Mucosa of gallbladder (tissue), 1 donor: ENCODE results near the gene ATXN1. TPM values are rescaled to one million over a fixed set of nuclear protein-coding genes. Genes with fewer than 3 reads are reported as not detected.

Source experiments
- DNase-seq: peaks from one replicate; pipeline ENCODE4 v3.0.0-alpha.2; 2020; ENCODE audit warnings: low spot score
- total RNA-seq: library from RNA; stranded (reverse); gene quantifications from one replicate; pipeline ENCODE4 v1.2.1, GENCODE V29; 2021
- donor health status: DM: no; HTN: no; CAD: no.

ATXN1 gene
- total RNA-seq, 1 donor from 2014 or later, result 71.0 TPM

- DNase-seq, result no peak
Measured at GRCh38 chr6:16535564-16535963, 225.7 kb downstream of the ATXN1 start.

GRCh38 chr6:16533721-16534136, 227.5 kb downstream of the ATXN1 start:
- DNase-seq, result no peak

GRCh38 chr6:16533210-16533609, 228.1 kb downstream of the ATXN1 start:
- no peak for DNase-seq

- no peak for DNase-seq
Measured at GRCh38 chr6:16527691-16528090, 233.6 kb downstream of the ATXN1 start.

DNA sequence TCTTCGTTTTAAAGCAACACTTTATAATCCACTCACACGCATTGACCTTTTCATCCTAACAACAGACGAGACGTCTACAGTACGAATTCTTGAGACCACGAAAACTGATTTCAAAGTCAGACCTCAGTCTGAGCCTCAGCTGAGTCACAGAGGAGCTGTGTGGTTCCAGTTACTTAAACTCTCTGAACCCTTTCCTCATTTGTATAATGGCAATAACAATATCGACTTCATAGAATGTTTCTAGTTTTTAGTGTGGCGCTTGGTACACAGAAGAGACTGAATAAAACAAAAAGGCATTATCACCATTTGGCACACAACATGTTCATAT, 236.9 kb downstream of the ATXN1 start:
- DNase-seq, result no peak

GRCh38 chr6:16523606-16524379, 237.5 kb downstream of the ATXN1 start:
- DNase-seq, result no peak

DNA sequence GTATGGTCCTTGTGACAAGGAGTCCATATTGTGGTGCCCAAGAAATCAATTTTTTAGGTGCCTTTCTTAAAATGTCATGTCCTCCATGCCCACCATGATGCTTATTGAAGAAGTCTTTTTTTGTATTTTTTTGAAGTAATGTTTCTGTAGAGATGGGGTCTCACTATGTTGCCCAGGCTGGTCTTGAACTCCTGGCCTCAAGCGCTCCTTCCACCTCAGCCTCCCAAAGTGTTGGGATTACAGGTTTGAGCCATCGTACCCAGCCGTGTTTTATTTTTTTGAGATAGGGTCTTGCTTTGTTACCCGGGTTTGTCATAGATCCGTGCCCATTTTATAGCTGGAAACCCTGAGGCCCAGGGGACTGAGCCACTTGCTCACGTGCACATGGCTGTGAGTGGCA, 238.3 kb downstream of the ATXN1 start:
- no peak for DNase-seq

DNA sequence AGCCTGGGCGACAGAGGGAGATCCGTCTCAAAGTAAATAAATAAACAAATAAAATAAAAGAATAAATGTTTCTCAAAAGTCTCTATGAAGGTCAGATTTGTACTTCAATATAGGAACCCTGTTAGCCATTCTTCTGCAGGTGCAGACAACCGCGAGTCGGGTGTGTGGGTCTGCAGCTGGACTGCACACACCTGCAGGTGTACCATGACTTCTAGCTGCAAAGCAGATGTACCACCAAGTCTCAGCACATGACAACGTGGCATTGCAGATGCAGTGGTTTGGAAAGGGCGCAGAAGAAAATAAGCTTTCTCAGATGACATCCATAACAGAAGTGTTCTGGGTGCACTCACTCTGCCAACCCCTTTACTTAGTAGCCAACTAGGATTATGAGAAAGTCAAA, 239.7 kb downstream of the ATXN1 start:
- DNase-seq, result no peak

- DNase-seq, result no peak
Measured at GRCh38 chr6:16519265-16520242, 241.7 kb downstream of the ATXN1 start.

DNA sequence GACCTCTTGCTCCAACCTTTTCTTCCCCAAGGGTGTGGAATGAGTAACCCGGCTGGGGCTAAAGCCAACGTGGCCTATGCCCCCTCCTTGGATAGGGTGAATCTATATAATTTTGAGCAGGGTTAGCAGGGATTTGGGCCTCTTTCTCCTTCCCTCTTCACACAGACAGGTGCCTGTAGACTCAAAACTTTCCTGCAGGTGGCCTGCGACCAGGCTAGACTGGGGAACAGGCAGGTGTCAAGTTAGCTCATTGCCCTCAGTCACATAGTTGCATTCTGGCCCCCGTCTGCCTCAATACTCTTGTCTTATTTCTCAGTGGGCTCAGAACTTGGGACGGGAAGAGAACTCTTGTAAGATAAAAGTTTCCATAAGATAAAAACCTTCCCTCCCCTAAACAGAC, 243.0 kb downstream of the ATXN1 start:
- no peak for DNase-seq

DNA sequence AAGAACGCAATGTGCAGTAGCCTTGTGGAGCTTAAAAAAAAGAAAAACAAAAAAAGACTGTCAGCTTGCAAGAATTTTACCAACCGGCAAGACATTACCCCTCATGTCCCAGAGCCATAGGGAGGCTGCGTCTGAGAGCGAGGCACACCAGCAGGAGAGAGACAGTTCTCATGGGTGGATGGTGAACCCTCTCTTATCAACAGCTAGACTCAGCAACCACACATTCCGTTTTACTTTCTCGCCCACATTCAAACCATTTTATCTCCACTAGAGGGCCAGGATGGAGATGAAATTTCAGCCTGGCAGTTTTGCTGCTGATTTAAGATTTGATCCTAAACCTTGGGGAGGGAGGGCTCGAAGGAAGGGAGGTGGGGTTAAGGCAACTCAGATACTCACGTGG, 247.0 kb downstream of the ATXN1 start:
- no peak for DNase-seq

GRCh38 chr6:16512544-16513290, 248.5 kb downstream of the ATXN1 start:
- no peak for DNase-seq

DNA sequence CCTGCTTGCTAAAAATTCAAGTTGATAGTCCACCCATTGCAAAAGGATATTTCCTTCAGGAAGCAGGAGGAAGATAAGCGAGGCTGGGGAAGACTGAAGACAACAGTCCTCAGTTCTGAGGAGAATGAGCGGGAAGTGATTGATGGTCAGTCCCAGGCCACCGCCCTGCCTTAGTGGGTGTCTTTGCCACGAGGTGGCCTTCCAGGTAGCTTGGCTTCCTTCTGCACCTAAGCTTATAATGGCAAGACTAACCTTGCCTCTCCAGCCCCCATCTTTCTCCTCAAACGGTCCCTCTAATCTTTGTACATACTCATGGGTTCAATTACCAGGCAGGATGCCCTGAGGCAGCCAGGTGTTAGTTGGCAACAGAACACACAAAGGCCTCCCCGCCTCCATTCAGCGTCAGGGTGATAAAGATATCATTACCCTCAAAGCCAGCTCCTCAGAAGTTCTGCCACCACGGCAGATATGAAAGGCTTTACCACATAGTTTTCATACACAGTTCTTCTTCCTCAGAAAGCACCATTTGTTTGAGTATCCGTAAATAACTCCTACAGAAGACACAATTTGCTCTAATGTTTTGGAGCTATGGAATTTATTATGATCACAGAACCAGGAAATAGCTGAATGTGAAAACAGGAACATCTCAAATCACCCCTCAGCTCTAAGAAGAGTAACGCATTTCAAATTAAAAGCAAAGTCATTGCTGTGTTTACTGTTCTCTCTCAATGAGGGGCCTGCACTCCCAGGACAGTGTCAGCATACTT, 249.4 kb downstream of the ATXN1 start:
- DNase-seq, result no peak

GRCh38 chr6:16511040-16511660, 250.1 kb downstream of the ATXN1 start:
- no peak for DNase-seq

GRCh38 chr6:16510245-16510644, 251.0 kb downstream of the ATXN1 start:
- no peak for DNase-seq

GRCh38 chr6:16508959-16509358, 252.3 kb downstream of the ATXN1 start:
- no peak for DNase-seq

DNA sequence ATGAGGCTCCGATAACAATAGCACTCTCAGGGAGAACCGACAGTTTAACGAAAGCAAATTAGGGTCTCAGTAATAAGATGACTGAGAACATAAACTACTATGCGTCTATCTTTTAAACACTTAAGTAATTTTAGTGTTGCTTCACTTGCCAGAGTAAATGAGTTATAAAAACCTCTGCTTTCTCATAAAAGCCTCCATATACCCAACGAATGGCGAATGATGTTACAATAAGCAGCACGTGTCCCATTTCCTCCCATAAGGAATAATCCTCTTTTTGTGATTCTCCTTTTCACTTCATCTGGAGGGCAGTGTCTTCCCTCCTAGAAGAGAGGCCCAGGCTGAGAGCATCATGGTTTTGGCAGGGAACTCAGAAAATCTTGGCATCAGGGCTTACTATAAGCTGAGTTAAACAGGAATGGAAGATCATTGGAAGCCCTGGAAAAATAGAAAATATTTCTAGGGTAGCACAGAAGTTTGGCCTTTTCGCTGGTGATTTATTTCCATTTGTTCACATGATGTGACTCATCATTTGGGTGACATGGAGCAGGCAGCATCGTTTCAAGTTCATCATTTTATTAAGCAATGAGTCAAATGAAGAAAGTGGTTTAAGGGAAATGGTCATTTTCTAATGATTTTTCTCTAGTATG, 255.4 kb downstream of the ATXN1 start:
- no peak for DNase-seq

GRCh38 chr6:16504609-16505008, 256.7 kb downstream of the ATXN1 start:
- no peak for DNase-seq

- no peak for DNase-seq
Measured at GRCh38 chr6:16503970-16504415, 257.3 kb downstream of the ATXN1 start.

DNA sequence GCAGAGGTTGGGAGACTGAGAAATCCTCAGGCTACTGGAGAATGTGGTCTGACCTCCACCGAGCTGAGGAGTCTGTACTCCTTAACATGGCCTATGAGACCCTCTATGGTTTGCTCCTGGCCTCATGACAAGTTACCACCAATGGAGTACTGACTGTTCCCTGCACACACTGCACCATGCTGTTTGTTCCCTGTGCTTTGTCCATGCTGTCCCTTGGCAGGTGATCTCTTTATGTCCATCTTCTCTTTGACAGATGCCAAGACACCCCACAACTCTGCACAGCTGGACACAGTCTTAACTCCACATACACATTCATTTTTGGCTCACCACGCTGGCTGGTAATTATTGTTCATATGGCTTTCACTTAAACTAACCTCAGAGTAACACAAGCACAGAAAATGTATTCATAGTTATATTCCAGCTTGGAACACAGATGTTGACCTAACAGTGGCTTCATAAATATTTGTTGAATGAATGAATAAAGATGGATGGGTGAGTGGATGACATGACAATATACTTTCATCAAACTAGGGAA, 258.0 kb downstream of the ATXN1 start:
- no peak for DNase-seq
